Measurements from ENCODE around the gene SLC12A1. TPM values are rescaled to one million over a fixed set of nuclear protein-coding genes. Genes with fewer than 3 reads are reported as not detected.

The SLC12A1 gene
- total and polyA plus RNA-seq, 2 of the 8 experiments (the other 6 are each of a cell fraction or from before 2014, with no cell fraction given) = 0.63 to 1.0 TPM

GRCh38 chr15:48205981-48206380 is at the start of gene SLC12A1 (continued):
- no peak for TF ChIP-seq CHD7 (IDR thresholded peaks at IDR 0.05; ENCODE audit: insufficient replicate concordance, low read length)
- TF ChIP-seq ATF3 (IDR thresholded peaks at IDR 0.05; ENCODE audit: insufficient read depth, low read depth, low read length) = no peak
- no peak for TF ChIP-seq SIRT6 (IDR thresholded peaks at IDR 0.05; ENCODE audit: low read length)
- TF ChIP-seq GTF2F1 (IDR thresholded peaks at IDR 0.05; ENCODE audit: borderline replicate concordance, low read depth, low read length) = no peak
- TF ChIP-seq EP300 (IDR thresholded peaks at IDR 0.05; ENCODE audit: borderline replicate concordance in 1 of 2, low read depth in 2 of 2, low read length in 2 of 2) = no peak
- no peak for TF ChIP-seq MAFK (IDR thresholded peaks at IDR 0.05; ENCODE audit: low read depth, low read length)
- TF ChIP-seq JUN (IDR thresholded peaks at IDR 0.05; ENCODE audit: low read depth, low read length) = no peak

All from H1 (cell line).